ENCODE measurements around the gene MPST.

- TF ChIP-seq CTCF (IDR thresholded peaks at IDR 0.05), result no peak
- TF ChIP-seq EP300 (IDR thresholded peaks at IDR 0.05), result no peak
- TF ChIP-seq POLR2A (IDR thresholded peaks at IDR 0.05), result no peak
Observed at GRCh38 chr22:37036655-37037377, 17.3 kb downstream of the MPST start.
